K562 (cell line): ENCODE results near the gene ACOX2. TPM values are rescaled to one million over a fixed set of nuclear protein-coding genes. Genes with fewer than 3 reads are reported as not detected.

Source experiments
- FOXA3 ChIP-seq, 2 experiments: fragments of 450-650 bp in 1 of 2; sonication (generic) in 1 of 2; formaldehyde crosslinking; IDR thresholded peaks in 1 of 2; conservative IDR thresholded peaks in 1 of 2; 2 replicates each; pipeline versions ENCODE4 v1.4.0 to v1.8.0; 2020 to 2022; ENCODE audit warnings: mild to moderate bottlenecking in 2 of 2, missing genetic modification reagents in 1 of 2
- MYBL2 ChIP-seq, 2 experiments: fragments of 450-650 bp in 1 of 2; sonication (generic) in 1 of 2; formaldehyde crosslinking in 1 of 2; IDR thresholded peaks; 2 replicates each; pipeline versions ENCODE4 v1.6.1 to v1.8.1; 2017 to 2022; ENCODE audit warnings: borderline replicate concordance in 1 of 2, inconsistent platforms in 1 of 2, low read depth in 1 of 2, mild to moderate bottlenecking in 1 of 2, missing genetic modification reagents in 1 of 2, moderate library complexity in 1 of 2
- NFIX ChIP-seq: fragments of 250-450 bp; sonication (Bioruptor Pico); IDR thresholded peaks from 2 replicates; pipeline ENCODE4 v1.4.0; 2020; ENCODE audit warnings: low read depth, mild to moderate bottlenecking, moderate library complexity
- PHF21A ChIP-seq: fragments of 450-650 bp; IDR thresholded peaks from 2 replicates; pipeline ENCODE4 v1.6.1; 2017; ENCODE audit warnings: low read depth, borderline replicate concordance
- PTBP1 ChIP-seq: fragments of 200-400 bp; formaldehyde crosslinking; IDR thresholded peaks from 2 replicates; pipeline ENCODE4 v1.6.1; 2017; ENCODE audit warnings: low read depth, low read length
- SMARCC2 ChIP-seq: fragments of 450-650 bp; IDR thresholded peaks from 2 replicates; pipeline ENCODE4 v1.6.1; 2017; ENCODE audit warnings: antibody characterized with exemption, moderate library complexity, mild to moderate bottlenecking, low read depth
- TRIM24 ChIP-seq, 2 experiments: fragments of 450-650 bp; IDR thresholded peaks; 2 replicates each; pipeline ENCODE4 v1.6.1; 2016
- ZKSCAN8 ChIP-seq: fragments of 200-800 bp; sonication (Bioruptor generic); IDR thresholded peaks from 2 replicates; pipeline ENCODE4 v1.6.1; 2016; ENCODE audit warnings: missing genetic modification characterization, missing compliant biosample characterization
- ZNF12 ChIP-seq: sonication (generic); formaldehyde crosslinking; IDR thresholded peaks from 2 replicates; pipeline ENCODE4 v1.4.0; 2020; ENCODE audit warnings: mild to moderate bottlenecking, missing genetic modification reagents
- ZNF133 ChIP-seq: fragments of 250-450 bp; sonication (Bioruptor Pico); IDR thresholded peaks from 2 replicates; pipeline ENCODE4 v1.4.0; 2020; ENCODE audit warnings: mild to moderate bottlenecking
- ZNF3 ChIP-seq: fragments of 250-450 bp; sonication (Bioruptor Pico); IDR thresholded peaks from 2 replicates; pipeline ENCODE4 v1.5.0; 2021; ENCODE audit warnings: mild to moderate bottlenecking, moderate library complexity
- ZNF347 ChIP-seq: fragments of 450-650 bp; formaldehyde crosslinking; IDR thresholded peaks from 2 replicates; pipeline ENCODE4 v1.4.0; 2020; ENCODE audit warnings: low read depth, mild to moderate bottlenecking, moderate library complexity
- polyA plus RNA-seq, 8 experiments: library from polyadenylated mRNA; depleted of rRNA in 4 of 8; stranded (reverse) in 5 of 8; unstranded in 3 of 8; fragments of >200 nt; fragmentation: Nextera tagmentation in 2 of 8; fragmentation: Illumina TruSeq in 1 of 8; extraction: Ambion mirVana in 2 of 8; extraction: Trizol in 1 of 8; gene quantifications; 2 replicates each; pipeline versions ENCODE4 v1.2.1 to v1.2.3, GENCODE V29; 2011 to 2014; ENCODE audit warnings: inconsistent platforms in 1 of 8, missing spikeins in 1 of 8
- total RNA-seq, 7 experiments: library from RNA; depleted of rRNA in 6 of 7; stranded (reverse); fragments of >200 nt in 6 of 7; fragmentation: Illumina TruSeq in 2 of 7; extraction: Trizol in 2 of 7; gene quantifications; 2 replicates each; pipeline versions ENCODE4 v1.2.1 to v1.2.3, GENCODE V29; 2011 to 2021; ENCODE audit warnings: low replicate concordance in 1 of 7
- TF ChIP-seq, protein P1 (sequence below), 2 experiments: IDR thresholded peaks; 2 replicates each; pipeline ENCODE4 v1.6.1; 2011; ENCODE audit warnings: borderline replicate concordance in 1 of 2, control low read depth in 1 of 2, low read depth in 1 of 2, low read length in 1 of 2, mild to moderate bottlenecking in 1 of 2, mixed read lengths in 1 of 2, moderate library complexity in 1 of 2; ENCODE audit not compliant: insufficient read depth in 1 of 2, insufficient read length in 1 of 2, poor library complexity in 1 of 2, severe bottlenecking in 1 of 2; ENCODE audit errors: extremely low read depth in 1 of 2
- TF ChIP-seq, protein P2 (sequence below): IDR thresholded peaks from 2 replicates; pipeline ENCODE4 v1.6.1; 2011; ENCODE audit warnings: borderline replicate concordance, low read depth, mild to moderate bottlenecking, moderate library complexity, low read length; ENCODE audit not compliant: insufficient read depth, poor library complexity, severe bottlenecking
- TF ChIP-seq, protein P3 (sequence below): fragments of 450-650 bp; conservative IDR thresholded peaks from 2 replicates; pipeline ENCODE4 v1.6.1; 2016; ENCODE audit warnings: missing genetic modification characterization, low read depth, mild to moderate bottlenecking, missing compliant biosample characterization, moderate library complexity
- TF ChIP-seq, protein P4 (sequence below): fragments of 250-450 bp; sonication (Bioruptor Pico); IDR thresholded peaks from 2 replicates; pipeline ENCODE4 v1.9.0; 2021; ENCODE audit warnings: mild to moderate bottlenecking, inconsistent platforms
- TF ChIP-seq, protein P5 (sequence below): fragments of 450-650 bp; formaldehyde crosslinking; IDR thresholded peaks from 2 replicates; pipeline ENCODE4 v1.4.0; 2020; ENCODE audit warnings: mild to moderate bottlenecking, moderate library complexity

The ACOX2 gene
- total and polyA plus RNA-seq, 9 of the 15 experiments (the other 6 are each of a cell fraction or from before 2014, with no cell fraction given), result 0.15 TPM; not detected in 8

DNA sequence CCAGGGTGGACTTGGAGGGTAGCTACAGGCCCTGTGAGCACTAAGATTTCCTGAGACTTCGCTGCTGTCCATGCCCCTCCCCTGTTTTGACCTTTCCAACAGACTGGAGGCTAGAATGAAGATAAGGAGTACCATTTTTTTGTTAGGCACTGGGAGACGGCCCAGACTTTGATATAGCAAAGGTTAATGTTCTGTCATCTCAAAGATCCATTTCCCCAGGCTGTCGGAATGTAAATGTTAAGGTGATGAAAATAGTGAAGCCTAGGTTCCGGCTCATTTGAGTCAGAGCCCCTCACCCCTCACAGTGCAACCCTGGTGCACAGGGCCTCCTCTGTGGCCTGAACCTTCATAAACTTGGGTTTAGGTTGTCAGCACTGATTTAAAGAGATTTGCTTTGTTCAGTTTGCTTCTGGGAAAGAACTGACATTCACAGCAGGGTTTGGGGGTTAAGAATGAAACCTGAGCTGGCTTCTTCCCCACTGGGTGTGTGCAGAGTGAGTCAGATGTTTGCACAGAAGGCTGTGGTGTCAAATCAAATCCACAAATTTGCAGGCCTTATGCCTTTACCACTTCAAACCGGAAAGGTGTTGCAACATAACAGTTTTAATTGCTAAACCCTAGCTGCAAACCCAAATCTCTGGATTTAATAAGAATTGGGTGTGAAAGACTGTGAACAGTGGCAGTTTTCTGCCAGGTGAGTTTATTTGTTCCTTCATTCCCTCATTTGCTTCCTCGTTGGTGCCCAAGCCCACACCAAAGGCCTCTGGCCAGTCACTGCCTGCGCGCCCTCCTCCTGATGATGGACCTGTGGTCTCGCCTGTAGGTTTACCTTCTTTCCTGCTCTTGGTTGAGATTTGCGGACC lies 65.7 kb downstream of the ACOX2 start (continued):
- TF ChIP-seq PTBP1, result no peak
- no peak for TF ChIP-seq ZNF133 (CRISPR knock-in tag)
- TF ChIP-seq ZNF3 (CRISPR knock-in tag), result no peak
- TF ChIP-seq, protein P1, sequence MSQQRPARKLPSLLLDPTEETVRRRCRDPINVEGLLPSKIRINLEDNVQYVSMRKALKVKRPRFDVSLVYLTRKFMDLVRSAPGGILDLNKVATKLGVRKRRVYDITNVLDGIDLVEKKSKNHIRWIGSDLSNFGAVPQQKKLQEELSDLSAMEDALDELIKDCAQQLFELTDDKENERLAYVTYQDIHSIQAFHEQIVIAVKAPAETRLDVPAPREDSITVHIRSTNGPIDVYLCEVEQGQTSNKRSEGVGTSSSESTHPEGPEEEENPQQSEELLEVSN (IDR thresholded peaks at IDR 0.05; ENCODE audit: borderline replicate concordance in 1 of 2, extremely low read depth in 1 of 2, insufficient read depth in 1 of 2, insufficient read length in 1 of 2, low read depth in 1 of 2, low read length in 1 of 2, poor library complexity in 1 of 2, severe bottlenecking in 1 of 2), result no peak
- TF ChIP-seq, protein P2, sequence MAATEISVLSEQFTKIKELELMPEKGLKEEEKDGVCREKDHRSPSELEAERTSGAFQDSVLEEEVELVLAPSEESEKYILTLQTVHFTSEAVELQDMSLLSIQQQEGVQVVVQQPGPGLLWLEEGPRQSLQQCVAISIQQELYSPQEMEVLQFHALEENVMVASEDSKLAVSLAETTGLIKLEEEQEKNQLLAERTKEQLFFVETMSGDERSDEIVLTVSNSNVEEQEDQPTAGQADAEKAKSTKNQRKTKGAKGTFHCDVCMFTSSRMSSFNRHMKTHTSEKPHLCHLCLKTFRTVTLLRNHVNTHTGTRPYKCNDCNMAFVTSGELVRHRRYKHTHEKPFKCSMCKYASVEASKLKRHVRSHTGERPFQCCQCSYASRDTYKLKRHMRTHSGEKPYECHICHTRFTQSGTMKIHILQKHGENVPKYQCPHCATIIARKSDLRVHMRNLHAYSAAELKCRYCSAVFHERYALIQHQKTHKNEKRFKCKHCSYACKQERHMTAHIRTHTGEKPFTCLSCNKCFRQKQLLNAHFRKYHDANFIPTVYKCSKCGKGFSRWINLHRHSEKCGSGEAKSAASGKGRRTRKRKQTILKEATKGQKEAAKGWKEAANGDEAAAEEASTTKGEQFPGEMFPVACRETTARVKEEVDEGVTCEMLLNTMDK, result no peak
- TF ChIP-seq ZNF12 (CRISPR knock-in tag), result no peak
- peak; percentile 63; the same call in 1 of the 2 replicates for TF ChIP-seq PHF21A
- TF ChIP-seq, protein P3, sequence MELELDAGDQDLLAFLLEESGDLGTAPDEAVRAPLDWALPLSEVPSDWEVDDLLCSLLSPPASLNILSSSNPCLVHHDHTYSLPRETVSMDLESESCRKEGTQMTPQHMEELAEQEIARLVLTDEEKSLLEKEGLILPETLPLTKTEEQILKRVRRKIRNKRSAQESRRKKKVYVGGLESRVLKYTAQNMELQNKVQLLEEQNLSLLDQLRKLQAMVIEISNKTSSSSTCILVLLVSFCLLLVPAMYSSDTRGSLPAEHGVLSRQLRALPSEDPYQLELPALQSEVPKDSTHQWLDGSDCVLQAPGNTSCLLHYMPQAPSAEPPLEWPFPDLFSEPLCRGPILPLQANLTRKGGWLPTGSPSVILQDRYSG (tag), result no peak
- TF ChIP-seq, protein P4, sequence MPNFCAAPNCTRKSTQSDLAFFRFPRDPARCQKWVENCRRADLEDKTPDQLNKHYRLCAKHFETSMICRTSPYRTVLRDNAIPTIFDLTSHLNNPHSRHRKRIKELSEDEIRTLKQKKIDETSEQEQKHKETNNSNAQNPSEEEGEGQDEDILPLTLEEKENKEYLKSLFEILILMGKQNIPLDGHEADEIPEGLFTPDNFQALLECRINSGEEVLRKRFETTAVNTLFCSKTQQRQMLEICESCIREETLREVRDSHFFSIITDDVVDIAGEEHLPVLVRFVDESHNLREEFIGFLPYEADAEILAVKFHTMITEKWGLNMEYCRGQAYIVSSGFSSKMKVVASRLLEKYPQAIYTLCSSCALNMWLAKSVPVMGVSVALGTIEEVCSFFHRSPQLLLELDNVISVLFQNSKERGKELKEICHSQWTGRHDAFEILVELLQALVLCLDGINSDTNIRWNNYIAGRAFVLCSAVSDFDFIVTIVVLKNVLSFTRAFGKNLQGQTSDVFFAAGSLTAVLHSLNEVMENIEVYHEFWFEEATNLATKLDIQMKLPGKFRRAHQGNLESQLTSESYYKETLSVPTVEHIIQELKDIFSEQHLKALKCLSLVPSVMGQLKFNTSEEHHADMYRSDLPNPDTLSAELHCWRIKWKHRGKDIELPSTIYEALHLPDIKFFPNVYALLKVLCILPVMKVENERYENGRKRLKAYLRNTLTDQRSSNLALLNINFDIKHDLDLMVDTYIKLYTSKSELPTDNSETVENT (CRISPR knock-in tag), result no peak
- peak; percentile 99 for TF ChIP-seq FOXA3 (CRISPR knock-in tag; conservative IDR thresholded peaks at IDR 0.05 in 1 of 2, IDR thresholded peaks at IDR 0.05 in 1 of 2)
- no peak for TF ChIP-seq ZKSCAN8 (CRISPR knock-in tag)
- no peak for TF ChIP-seq ZNF347
- TF ChIP-seq SMARCC2, result 0 out of 2 replicates have a peak, but pooled peaks have one; percentile 26
- TF ChIP-seq, protein P5, sequence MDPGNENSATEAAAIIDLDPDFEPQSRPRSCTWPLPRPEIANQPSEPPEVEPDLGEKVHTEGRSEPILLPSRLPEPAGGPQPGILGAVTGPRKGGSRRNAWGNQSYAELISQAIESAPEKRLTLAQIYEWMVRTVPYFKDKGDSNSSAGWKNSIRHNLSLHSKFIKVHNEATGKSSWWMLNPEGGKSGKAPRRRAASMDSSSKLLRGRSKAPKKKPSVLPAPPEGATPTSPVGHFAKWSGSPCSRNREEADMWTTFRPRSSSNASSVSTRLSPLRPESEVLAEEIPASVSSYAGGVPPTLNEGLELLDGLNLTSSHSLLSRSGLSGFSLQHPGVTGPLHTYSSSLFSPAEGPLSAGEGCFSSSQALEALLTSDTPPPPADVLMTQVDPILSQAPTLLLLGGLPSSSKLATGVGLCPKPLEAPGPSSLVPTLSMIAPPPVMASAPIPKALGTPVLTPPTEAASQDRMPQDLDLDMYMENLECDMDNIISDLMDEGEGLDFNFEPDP (CRISPR knock-in tag), result no peak
- no peak for TF ChIP-seq MYBL2 (IDR thresholded peaks at IDR 0.05; ENCODE audit: low read depth)
- TF ChIP-seq MYBL2 (CRISPR knock-in tag; IDR thresholded peaks at IDR 0.05; ENCODE audit: borderline replicate concordance), result no peak
- TF ChIP-seq NFIX (CRISPR knock-in tag), result no peak
- peak in 1 of 2 experiments; percentile 58; a peak in 2 of 4 replicates for TF ChIP-seq TRIM24 (IDR thresholded peaks at IDR 0.05)
